Erythroblast (primary cell): ENCODE measurements around the gene ABCC4.

Source experiments
- GATA1 ChIP-seq: IDR thresholded peaks from 2 replicates; pipeline ENCODE4 v1.6.1; 2011; ENCODE audit warnings: low read depth, mild to moderate bottlenecking, control low read depth, low read length, moderate library complexity
- POLR2A ChIP-seq: IDR thresholded peaks from 2 replicates; pipeline ENCODE4 v1.6.1; 2011; ENCODE audit warnings: mild to moderate bottlenecking, low read length

DNA sequence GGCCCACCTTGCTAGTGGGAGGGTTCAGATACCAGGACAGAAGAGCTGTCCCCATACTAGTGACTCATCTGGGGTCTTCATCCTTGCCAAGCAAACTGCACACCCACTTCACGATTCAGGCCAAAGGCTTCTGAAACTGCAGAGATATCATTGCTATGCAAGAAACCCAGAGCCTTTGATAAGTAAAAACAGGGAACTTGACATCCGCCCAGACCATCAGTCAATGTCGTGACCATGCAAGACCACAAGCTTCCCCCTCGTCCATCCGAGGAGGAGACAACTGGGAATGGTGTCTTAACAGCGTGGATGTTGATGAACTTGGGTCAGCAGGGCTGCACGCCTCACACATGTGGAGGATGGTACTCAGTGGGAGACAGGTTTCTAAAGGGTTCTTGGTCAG, 58.0 kb downstream of the ABCC4 start:
- TF ChIP-seq POLR2A (no peak), GATA1 (no peak)
